GF-D8 (cell line): Measurements from ENCODE around the gene DOCK7.

Experiments used
- DNase-seq: peaks from one replicate; lab custom pipeline; 2025; lab: John Stamatoyannopoulos, UW

DOCK7 gene

GRCh38 chr1:62450301-62450700 is 237.9 kb downstream of the DOCK7 start:
- no peak for DNase-seq

GRCh38 chr1:62448221-62448933 is 239.8 kb downstream of the DOCK7 start:
- DNase-seq: no peak

DNA sequence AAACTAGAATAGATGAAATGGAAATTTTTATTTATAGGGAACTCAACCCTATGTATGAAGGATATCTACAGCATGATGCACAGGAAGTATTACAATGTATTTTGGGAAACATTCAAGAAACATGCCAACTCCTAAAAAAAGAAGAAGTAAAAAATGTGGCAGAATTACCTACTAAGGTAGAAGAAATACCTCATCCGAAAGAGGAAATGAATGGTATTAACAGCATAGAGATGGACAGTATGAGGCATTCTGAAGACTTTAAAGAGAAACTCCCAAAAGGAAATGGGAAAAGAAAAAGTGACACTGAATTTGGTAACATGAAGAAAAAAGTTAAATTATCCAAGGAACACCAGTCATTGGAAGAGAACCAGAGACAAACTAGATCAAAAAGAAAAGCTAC is 243.5 kb downstream of the DOCK7 start:
- peak; percentile 8 for DNase-seq

DNA sequence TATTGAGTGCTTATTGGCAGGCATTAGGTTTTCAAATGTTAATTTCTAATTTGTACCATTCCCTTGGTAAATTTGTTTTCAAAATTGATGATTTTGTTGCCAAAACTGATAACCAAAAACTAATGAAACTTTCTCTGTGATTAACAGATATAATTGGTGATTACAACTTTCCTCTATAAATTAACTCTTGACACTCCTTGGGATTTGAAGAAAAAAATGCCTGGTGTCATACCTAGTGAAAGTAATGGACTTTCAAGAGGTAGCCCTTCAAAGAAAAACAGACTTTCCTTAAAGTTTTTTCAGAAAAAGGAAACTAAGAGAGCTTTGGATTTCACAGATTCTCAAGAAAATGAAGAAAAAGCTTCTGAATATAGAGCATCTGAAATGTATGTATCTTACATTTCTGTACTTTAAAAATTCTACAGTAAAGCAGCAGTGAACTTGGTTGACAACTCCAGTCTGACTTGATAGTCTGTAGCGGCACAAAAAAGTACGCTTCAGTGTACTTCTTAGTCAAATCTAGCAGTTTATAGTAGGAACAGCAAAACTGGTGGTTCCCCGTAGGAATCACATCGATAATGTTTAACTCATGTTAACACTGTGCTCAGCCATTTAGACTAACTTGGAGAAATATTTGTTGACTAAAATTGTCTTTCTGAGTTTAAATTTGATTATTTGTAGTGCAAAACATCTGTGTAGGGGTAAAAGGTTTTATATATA is 248.4 kb downstream of the DOCK7 start:
- no peak for DNase-seq

DNA sequence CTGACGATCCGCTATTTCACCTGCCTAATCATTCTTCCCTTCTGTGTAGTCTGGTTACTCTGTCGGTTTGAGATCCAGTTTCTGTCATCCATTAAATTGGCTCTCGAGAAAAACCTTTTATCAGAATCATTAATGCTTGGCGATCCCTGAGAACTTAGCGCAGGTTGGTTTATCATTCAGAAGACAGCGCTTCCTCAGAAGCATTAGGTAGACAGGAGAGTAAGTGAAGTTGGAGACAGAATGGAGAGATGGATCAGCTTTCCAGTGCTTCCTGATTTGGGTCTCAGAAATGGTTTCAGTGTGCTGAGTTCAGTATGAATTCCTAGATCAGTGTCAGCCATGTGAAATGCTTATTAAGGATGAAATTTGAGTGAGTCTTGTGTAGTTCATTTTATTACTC is 250.0 kb downstream of the DOCK7 start:
- DNase-seq: peak; percentile 3

DNA sequence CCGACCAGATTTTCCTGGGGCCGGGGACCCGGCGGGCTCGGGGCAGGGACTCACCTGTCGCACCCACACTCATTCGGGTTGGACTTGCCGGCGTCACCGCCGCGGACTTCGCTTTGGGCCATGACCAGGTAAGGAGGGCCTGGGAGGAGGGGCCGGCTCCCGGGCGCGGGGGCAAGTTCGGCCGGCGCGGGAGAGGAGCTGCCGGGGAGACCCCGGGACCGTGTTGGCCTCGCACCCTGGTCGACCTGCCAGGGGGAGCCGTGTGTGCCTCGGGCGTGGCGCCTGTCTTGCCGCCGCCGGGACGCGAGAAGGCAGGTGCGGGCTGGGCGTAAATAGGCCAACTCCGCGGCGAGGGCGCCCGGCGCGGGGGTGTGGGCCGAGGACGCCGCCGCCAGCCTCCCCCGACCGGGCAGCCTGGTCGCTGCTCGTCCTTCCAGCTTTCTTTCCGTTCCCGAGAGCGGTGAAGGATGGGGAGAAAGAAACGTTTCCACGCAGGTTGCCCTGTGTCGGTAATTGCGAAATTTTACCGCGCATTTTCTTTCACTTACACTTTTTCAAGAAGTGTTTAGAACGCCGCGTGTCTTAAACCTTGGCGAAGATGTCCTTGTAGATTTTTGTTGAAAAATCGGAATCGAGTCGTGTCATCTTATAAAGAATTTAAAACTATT is 250.8 kb downstream of the DOCK7 start:
- DNase-seq: no peak

DNA sequence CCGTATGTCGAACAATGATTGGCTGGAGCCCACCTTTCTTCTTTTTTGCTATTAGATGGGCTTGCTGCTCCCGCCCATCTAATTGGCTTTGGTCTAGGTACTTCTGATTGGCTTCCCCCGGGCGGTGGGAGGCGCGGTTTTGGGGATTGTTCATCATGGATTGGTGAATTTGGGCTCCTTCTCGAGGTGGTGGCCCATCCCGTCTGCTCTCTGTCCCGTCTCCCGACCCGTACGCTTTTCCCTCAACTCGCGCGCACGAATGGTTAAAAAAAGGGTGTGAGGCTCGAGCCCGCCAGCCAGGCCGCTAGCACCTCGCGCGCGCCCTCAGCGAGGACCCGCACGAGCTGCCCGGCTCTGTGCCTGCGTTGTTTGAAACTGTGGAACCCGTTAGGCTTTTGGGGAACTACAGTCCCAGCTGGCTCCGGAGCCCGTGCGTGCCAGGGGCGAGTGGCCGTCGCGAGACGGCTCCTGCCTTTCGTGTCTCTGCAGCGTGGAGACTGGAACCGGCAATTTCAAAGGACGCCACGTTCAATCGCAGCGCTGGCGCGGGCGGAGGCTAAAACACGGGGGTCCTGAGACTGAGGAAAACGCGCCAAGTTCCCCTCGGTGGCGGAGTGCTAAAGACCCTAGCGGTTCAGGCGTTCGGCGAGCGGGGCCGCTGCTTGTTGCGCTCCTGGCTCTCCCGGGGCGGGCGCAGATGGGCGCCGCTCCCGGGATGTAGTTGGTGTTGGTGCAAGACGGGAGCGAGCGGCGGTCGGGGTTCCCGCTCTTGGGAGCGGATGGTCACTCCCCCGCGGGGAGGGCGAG is 251.5 kb downstream of the DOCK7 start, which contains the start of gene USP1:
USP1 (plus strand) TSS at position 584 of the 807 bp plus-strand sequence. CDS start 2,819 bp downstream, outside the sequence.
- peak; percentile 99 for DNase-seq

DNA sequence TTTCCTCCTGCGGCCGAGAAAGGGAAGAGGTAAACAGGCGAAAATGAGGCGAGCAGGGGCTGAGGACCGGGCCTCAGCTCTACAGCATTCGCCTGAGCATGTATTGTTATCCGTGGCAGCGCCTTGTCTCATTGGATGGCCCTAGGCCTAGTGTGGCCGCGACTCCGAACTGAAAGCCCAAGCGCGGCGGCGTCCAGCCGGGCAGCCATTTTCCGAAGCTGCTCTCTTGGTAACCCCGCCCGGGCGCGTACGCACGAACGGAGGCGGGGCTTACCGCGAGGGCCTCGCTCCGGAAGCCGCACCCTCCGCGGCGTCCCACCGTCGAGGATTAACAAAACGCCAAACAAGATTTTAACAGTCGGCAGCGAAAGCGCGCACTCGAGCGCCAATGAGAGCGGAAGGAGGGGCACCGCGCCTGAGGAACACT is 252.1 kb downstream of the DOCK7 start:
- no peak for DNase-seq

DNA sequence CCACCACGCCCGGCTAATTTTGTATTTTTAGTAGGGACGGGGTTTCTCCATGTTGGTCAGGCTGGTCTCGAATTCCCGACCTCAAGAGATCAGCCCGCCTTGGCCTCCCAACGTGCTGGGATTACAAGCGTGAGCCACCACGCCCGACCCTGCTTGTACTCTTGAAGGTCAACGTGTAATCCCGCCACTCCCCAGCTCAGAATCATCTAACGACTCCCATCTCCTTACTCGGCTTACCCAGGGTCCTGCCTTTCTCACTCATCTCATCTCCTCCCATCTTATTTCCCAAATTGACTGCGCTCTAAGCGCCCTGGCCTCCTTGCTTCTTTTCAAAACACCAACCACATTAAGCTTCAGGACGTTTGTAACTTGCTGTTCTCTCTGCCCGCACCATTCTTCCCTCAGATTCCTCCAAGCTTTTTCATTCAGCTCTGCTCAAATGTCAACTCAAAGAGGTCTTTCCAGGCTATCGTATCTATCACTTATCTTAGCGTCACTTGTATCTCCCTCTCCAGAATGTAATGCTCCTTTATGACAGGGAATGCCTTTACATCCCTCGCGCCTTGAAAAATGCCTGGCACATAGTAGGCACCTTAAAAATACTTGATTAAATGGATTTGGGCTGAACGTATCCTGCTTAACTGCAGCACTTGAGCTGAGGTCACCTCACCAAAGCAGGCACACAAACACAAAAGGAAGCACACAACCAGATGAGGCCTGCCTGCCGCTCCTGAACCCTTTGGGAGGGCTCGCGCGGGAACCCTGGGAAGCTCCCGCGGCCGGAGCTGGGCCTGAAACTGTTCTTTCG is 252.8 kb downstream of the DOCK7 start:
- no peak for DNase-seq

DNA sequence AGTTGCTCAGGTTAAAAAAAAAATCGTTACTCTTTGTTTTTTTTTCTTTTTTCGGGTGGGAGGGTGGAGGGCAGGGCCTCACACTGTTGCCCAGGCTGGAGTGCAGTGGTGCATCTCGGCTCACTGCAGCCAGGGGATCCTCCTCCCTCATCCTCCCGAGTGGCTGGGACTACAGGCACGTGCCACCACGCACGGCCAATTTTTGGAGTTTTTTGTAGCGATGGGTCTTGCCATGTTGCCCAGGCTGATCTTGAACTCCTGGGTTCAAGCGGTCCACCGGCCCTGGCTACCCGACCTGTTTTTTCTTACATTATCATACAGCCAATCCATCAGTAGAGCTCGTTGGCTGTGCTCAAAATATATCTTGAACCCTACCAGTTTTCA is 253.6 kb downstream of the DOCK7 start:
- no peak for DNase-seq

- DNase-seq: no peak
These were observed 254.1 kb downstream of the DOCK7 start for GRCh38 chr1:62433861-62434617.

- DNase-seq: no peak
These were observed 258.6 kb downstream of the DOCK7 start for GRCh38 chr1:62429581-62429980.

- no peak for DNase-seq
These were observed 259.8 kb downstream of the DOCK7 start for GRCh38 chr1:62428351-62428750.

GRCh38 chr1:62426794-62427193 is 261.4 kb downstream of the DOCK7 start:
- no peak for DNase-seq

DNA sequence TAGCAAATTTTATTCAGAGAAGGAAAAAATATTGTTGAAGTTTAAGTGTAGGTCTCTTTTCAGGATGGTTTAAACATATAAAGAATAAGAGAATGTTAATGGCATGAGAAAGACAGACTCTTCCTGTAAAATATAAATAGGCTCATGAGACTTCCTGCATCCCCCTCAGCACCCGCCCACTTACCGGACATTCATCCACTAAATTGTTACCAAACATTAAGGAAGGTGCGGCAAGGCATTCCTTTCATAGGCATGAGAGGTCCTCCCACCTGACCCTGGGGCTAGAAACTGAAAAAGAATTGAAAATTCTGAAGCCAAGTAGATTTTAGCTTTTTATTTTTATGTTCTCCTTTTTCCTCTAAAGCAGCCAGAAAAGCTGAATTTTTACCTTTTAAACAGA is 261.9 kb downstream of the DOCK7 start:
- DNase-seq: no peak

GRCh38 chr1:62425041-62425440 is 263.1 kb downstream of the DOCK7 start:
- DNase-seq: no peak

- no peak for DNase-seq
These were observed 263.8 kb downstream of the DOCK7 start for GRCh38 chr1:62424411-62424810.

GRCh38 chr1:62423580-62424242 is 264.5 kb downstream of the DOCK7 start:
- no peak for DNase-seq

- DNase-seq: no peak
These were observed 268.0 kb downstream of the DOCK7 start for GRCh38 chr1:62420214-62420613.
